Karpas-422 (cell line): Measurements from ENCODE around the gene GIMAP4. TPM values are rescaled to one million over a fixed set of nuclear protein-coding genes. Genes with fewer than 3 reads are reported as not detected.

Source experiments
- DNase-seq: peaks from one replicate; pipeline ENCODE4 v3.0.0-alpha.2; 2015
- H2AFZ ChIP-seq: fragments of 200-600 bp; sonication (generic); 2 replicates; pipeline ENCODE4 v1.6.1; 2014; ENCODE audit warnings: antibody characterized with exemption, low read length, mixed read lengths
- H3K27ac ChIP-seq: fragments of 200-600 bp; sonication (generic); 2 replicates; pipeline ENCODE4 v1.5.1; 2014; ENCODE audit warnings: mild to moderate bottlenecking, low read length, moderate library complexity
- H3K27me3 ChIP-seq: fragments of 200-600 bp; sonication (generic); 2 replicates; pipeline ENCODE4 v1.6.1; 2014; ENCODE audit warnings: low read length, mixed read lengths
- H3K36me3 ChIP-seq: fragments of 200-600 bp; sonication (generic); 2 replicates; pipeline ENCODE4 v1.6.1; 2014; ENCODE audit warnings: low read length, mixed read lengths; ENCODE audit not compliant: insufficient read depth
- H3K4me1 ChIP-seq: fragments of 200-600 bp; sonication (generic); 2 replicates; pipeline ENCODE4 v1.6.1; 2014; ENCODE audit warnings: mild to moderate bottlenecking, low read length, mixed read lengths
- H3K4me2 ChIP-seq: fragments of 200-600 bp; sonication (generic); 2 replicates; pipeline ENCODE4 v1.6.1; 2014; ENCODE audit warnings: low read length, low read depth, mild to moderate bottlenecking; ENCODE audit not compliant: poor library complexity, severe bottlenecking
- H3K4me3 ChIP-seq: fragments of 200-600 bp; sonication (generic); 2 replicates; pipeline ENCODE4 v1.5.1; 2014; ENCODE audit warnings: mild to moderate bottlenecking, antibody characterized with exemption, low read length, mixed read lengths
- H3K79me2 ChIP-seq: fragments of 200-600 bp; sonication (generic); 2 replicates; pipeline ENCODE4 v1.6.1; 2014; ENCODE audit warnings: mild to moderate bottlenecking, low read length, mixed read lengths
- H3K9ac ChIP-seq: fragments of 200-600 bp; sonication (generic); 2 replicates; pipeline ENCODE4 v1.6.0; 2014; ENCODE audit warnings: low read length
- H3K9me2 ChIP-seq: fragments of 200-600 bp; sonication (generic), shearing (Covaris generic); replicated peaks from 2 replicates; pipeline ENCODE4 v1.6.0; 2014; ENCODE audit warnings: mild to moderate bottlenecking, low read length, moderate library complexity; ENCODE audit not compliant: insufficient read depth
- H3K9me3 ChIP-seq: fragments of 300-700, 200-600 bp; sonication (generic); 2 replicates; pipeline ENCODE4 v1.6.1; 2014; ENCODE audit warnings: low read length, mixed read lengths
- H4K20me1 ChIP-seq: fragments of 200-600 bp; sonication (generic); 2 replicates; pipeline ENCODE4 v1.6.1; 2014; ENCODE audit warnings: mild to moderate bottlenecking, antibody characterized with exemption, low read length, low read depth; ENCODE audit not compliant: insufficient read depth
- total RNA-seq: library from RNA; depleted of rRNA; stranded (reverse); fragments of >200 nt; shearing (Covaris generic); gene quantifications from 2 replicates; pipeline ENCODE4 v1.2.3, GENCODE V29; 2014; ENCODE audit warnings: low replicate concordance

GIMAP4 gene
- total RNA-seq, 1 experiment from 2014 or later: not detected

DNA sequence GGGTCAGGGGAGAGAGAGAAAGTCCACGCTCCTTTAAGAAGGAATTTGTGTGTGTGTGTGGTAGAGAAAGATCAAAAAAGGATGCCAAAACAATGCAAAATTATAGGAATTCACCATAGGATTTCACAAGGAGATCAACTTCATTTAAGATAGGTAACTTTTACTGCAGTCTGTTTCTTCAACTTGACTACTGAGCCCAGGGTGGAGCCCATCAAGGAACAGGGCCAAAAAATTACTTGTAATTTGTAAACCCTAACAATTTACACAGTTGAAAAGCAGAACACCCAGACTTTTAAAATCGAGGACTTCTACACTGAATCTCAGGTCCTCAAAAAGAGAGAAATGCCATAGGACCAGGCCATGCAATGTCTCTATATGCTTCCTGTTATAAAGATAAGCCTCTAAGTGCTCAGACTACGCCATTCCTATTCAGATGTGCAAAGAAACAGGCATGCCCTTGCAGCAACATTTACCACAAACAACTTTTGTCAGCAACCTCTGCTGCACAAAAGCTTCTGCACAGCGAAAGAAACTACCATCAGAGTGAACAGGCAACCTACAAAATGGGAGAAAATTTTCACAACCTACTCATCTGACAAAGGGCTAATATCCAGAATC, 10.6 kb upstream of the GIMAP4 start:
- H3K4me3 ChIP-seq: no peak overlapping the region
- H3K9me2 ChIP-seq: no peaks in the 10 kb centered on the region
- no peak overlapping the region for H3K27ac ChIP-seq
- no peak overlapping the region for H2AFZ ChIP-seq
- H3K4me2 ChIP-seq: no peak overlapping the region
- no peaks in the 10 kb centered on the region for H4K20me1 ChIP-seq
- H3K9me3 ChIP-seq: no peaks in the 10 kb centered on the region; the same call in 1 of the 2 replicates
- no peaks in the 10 kb centered on the region for H3K27me3 ChIP-seq
- no peaks in the 10 kb centered on the region for H3K36me3 ChIP-seq
- no peaks in the 10 kb centered on the region for H3K79me2 ChIP-seq
- no peak overlapping the region for H3K9ac ChIP-seq
- no peak for DNase-seq
- H3K4me1 ChIP-seq: no peaks in the 10 kb centered on the region

DNA sequence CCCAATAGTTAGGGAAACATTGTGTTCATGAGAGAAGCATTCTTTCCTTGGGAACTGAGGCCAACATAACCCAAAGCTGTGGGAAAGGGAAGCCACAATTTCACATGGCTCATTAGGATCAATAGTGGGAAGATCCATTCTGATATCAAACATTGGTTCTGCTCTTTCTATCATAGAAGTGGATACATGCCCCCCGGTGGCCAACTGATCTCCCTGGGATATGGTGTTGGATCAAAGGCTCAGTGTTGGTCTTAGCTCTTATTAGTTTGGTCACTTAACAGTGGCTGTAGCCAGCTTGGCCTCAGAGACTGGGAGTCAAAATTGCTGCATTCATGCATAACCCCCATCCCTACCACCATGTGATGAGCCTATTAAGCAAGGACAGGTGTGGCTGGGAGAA, 6.7 kb upstream of the GIMAP4 start:
- Histone ChIP-seq H3K79me2 (no peaks in the 10 kb centered on the region), H3K9me3 (no peaks in the 10 kb centered on the region; the same call in 1 of the 2 replicates), H3K27me3 (0 out of 2 replicates have a peak, but pooled peaks cover 3% of the 10 kb centered on the region), H3K27ac (no peak overlapping the region), H3K4me1 (no peaks in the 10 kb centered on the region), H3K9ac (no peak overlapping the region), H3K4me2 (no peak overlapping the region), H2AFZ (no peak overlapping the region), H4K20me1 (no peaks in the 10 kb centered on the region), H3K36me3 (no peaks in the 10 kb centered on the region), H3K9me2 (no peaks in the 10 kb centered on the region), H3K4me3 (no peak overlapping the region)
- no peak for DNase-seq

- Histone ChIP-seq H3K27me3 (0 out of 2 replicates have a peak, but pooled peaks cover 3% of the 10 kb centered on the region), H3K27ac (no peak overlapping the region), H3K79me2 (no peaks in the 10 kb centered on the region), H3K9me2 (no peaks in the 10 kb centered on the region), H2AFZ (no peak overlapping the region), H3K4me3 (no peak overlapping the region), H3K9me3 (no peaks in the 10 kb centered on the region; the same call in 1 of the 2 replicates), H4K20me1 (no peaks in the 10 kb centered on the region), H3K4me2 (no peak overlapping the region), H3K9ac (no peak overlapping the region), H3K36me3 (no peaks in the 10 kb centered on the region), H3K4me1 (no peaks in the 10 kb centered on the region)
- no peak for DNase-seq
These were observed 4.3 kb upstream of the GIMAP4 start for GRCh38 chr7:150562919-150563318.

GRCh38 chr7:150564006-150564405, 3.2 kb upstream of the GIMAP4 start:
- Histone ChIP-seq H4K20me1 (no peaks in the 10 kb centered on the region), H3K9ac (no peak overlapping the region), H3K36me3 (no peaks in the 10 kb centered on the region), H3K27ac (no peak overlapping the region), H3K9me2 (no peaks in the 10 kb centered on the region), H3K4me3 (no peak overlapping the region), H3K9me3 (no peaks in the 10 kb centered on the region; the same call in 1 of the 2 replicates), H2AFZ (no peak overlapping the region), H3K4me2 (no peak overlapping the region), H3K79me2 (no peaks in the 10 kb centered on the region), H3K27me3 (0 out of 2 replicates have a peak, but pooled peaks cover 3% of the 10 kb centered on the region), H3K4me1 (no peaks in the 10 kb centered on the region)
- DNase-seq: no peak

GRCh38 chr7:150564566-150564965, 2.6 kb upstream of the GIMAP4 start:
- Histone ChIP-seq H3K9me2 (no peaks in the 10 kb centered on the region), H3K4me2 (no peak overlapping the region), H3K4me1 (no peaks in the 10 kb centered on the region), H3K79me2 (no peaks in the 10 kb centered on the region), H3K9me3 (no peaks in the 10 kb centered on the region; the same call in 1 of the 2 replicates), H3K27ac (no peak overlapping the region), H4K20me1 (no peaks in the 10 kb centered on the region), H3K36me3 (no peaks in the 10 kb centered on the region), H3K4me3 (no peak overlapping the region), H3K27me3 (0 out of 2 replicates have a peak, but pooled peaks cover 3% of the 10 kb centered on the region), H2AFZ (no peak overlapping the region), H3K9ac (no peak overlapping the region)
- no peak for DNase-seq

- Histone ChIP-seq H3K9me2 (no peaks in the 10 kb centered on the region), H3K4me3 (no peak overlapping the region), H2AFZ (no peak overlapping the region), H3K36me3 (no peaks in the 10 kb centered on the region), H3K9ac (no peak overlapping the region), H3K4me2 (no peak overlapping the region), H4K20me1 (no peaks in the 10 kb centered on the region), H3K79me2 (no peaks in the 10 kb centered on the region), H3K27me3 (0 out of 2 replicates have a peak, but pooled peaks cover 5% of the 10 kb centered on the region), H3K4me1 (no peaks in the 10 kb centered on the region), H3K9me3 (no peaks in the 10 kb centered on the region; the same call in 1 of the 2 replicates), H3K27ac (no peak overlapping the region)
- no peak for DNase-seq
These were observed 2.0 kb upstream of the GIMAP4 start for GRCh38 chr7:150565239-150565638.

- Histone ChIP-seq H2AFZ (no peak overlapping the region), H3K9me3 (no peaks in the 10 kb centered on the region), H3K27ac (no peak overlapping the region), H3K4me3 (no peak overlapping the region), H3K9me2 (no peaks in the 10 kb centered on the region), H3K9ac (no peak overlapping the region), H4K20me1 (no peaks in the 10 kb centered on the region), H3K4me2 (no peak overlapping the region), H3K4me1 (no peaks in the 10 kb centered on the region), H3K79me2 (no peaks in the 10 kb centered on the region), H3K36me3 (no peaks in the 10 kb centered on the region), H3K27me3 (0 out of 2 replicates have a peak, but pooled peaks cover 5% of the 10 kb centered on the region)
- no peak for DNase-seq
These were observed 1.1 kb upstream of the GIMAP4 start for GRCh38 chr7:150566123-150566522.

DNA sequence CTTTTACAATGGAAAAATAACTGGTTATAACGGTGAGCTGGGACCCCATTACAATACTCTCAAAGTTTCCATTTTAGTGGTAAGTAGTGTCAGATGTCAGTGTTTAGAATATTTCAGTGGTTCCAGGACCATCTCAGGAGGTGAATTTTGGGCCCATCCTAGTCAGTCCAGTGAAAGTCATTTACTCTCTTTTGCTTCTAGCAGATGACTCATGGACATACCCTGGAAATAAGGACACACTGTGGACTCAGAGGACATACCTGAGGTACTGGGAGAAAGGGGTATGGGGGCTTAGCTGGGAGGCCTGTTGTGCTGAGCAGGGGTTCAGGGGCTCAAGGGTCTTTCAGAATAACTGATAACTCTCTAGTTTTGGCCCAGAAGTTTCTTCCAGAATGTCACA, 618 bp upstream of the GIMAP4 start:
- Histone ChIP-seq H3K4me1 (no peaks in the 10 kb centered on the region), H3K27ac (no peak overlapping the region)

More for the DNA sequence above, 618 bp upstream of the GIMAP4 start:
- no peak overlapping the region for H3K4me2 ChIP-seq
- no peaks in the 10 kb centered on the region for H4K20me1 ChIP-seq
- no peak overlapping the region for H2AFZ ChIP-seq
- no peaks in the 10 kb centered on the region for H3K79me2 ChIP-seq
- DNase-seq: no peak
- H3K9me2 ChIP-seq: no peaks in the 10 kb centered on the region
- no peak overlapping the region for H3K4me3 ChIP-seq
- H3K36me3 ChIP-seq: no peaks in the 10 kb centered on the region
- H3K9ac ChIP-seq: no peak overlapping the region
- H3K9me3 ChIP-seq: no peaks in the 10 kb centered on the region
- H3K27me3 ChIP-seq: 0 out of 2 replicates have a peak, but pooled peaks cover 5% of the 10 kb centered on the region
